Spinal cord (tissue), 10 donors: ENCODE results near the gene TENM3. TPM values are rescaled to one million over a fixed set of nuclear protein-coding genes. Genes with fewer than 3 reads are reported as not detected.

Source experiments
- DNase-seq, 6 donors: peaks; one replicate each; pipeline versions ENCODE4 v3.0.0 to v3.0.0-alpha.2; 2013 to 2015; ENCODE audit warnings: low spot score in 6 of 6, low read depth in 4 of 6
- H3K27ac ChIP-seq: one replicate; pipeline ENCODE4 v1.5.1; 2013; ENCODE audit warnings: low read depth, low read length, control low read depth
- H3K27me3 ChIP-seq: one replicate; pipeline ENCODE4 v1.6.1; 2013; ENCODE audit warnings: low read length; ENCODE audit not compliant: control insufficient read depth, insufficient read depth
- H3K36me3 ChIP-seq: one replicate; pipeline ENCODE4 v1.6.1; 2013; ENCODE audit warnings: low read length; ENCODE audit not compliant: control insufficient read depth, insufficient read depth
- H3K4me1 ChIP-seq: one replicate; pipeline ENCODE4 v1.6.1; 2013; ENCODE audit warnings: low read length; ENCODE audit not compliant: control insufficient read depth, insufficient read depth
- H3K4me3 ChIP-seq: one replicate; pipeline ENCODE4 v1.5.1; 2013; ENCODE audit warnings: low read depth, low read length, control low read depth
- H3K9me3 ChIP-seq: one replicate; pipeline ENCODE4 v1.6.1; 2013; ENCODE audit warnings: low read length; ENCODE audit not compliant: control insufficient read depth, insufficient read depth
- WGBS: methylation state at CpG from one replicate; pipeline ENCODE4 v1.1.5; 2013; ENCODE audit warnings: missing lambda C conversion rate; ENCODE audit not compliant: insufficient coverage; 5-methylcytosine and 5-hydroxymethylcytosine counted together
- polyA plus RNA-seq, 2 donors: library from polyadenylated mRNA; unstranded; fragments of 120-200 nt; gene quantifications; one replicate each; pipeline ENCODE4 v1.2.1, GENCODE V29; 2013; ENCODE audit not compliant: insufficient read length in 2 of 2
- total RNA-seq, 2 donors: library from RNA; depleted of rRNA in 1 of 2; stranded (reverse); fragments of 120-200 nt in 1 of 2; fragments of >200 nt in 1 of 2; gene quantifications; one replicate each; pipeline versions ENCODE4 v1.2.3 to v1.2.4, GENCODE V29; 2013 to 2014
- donor health status: healthy.

The TENM3 gene
- total and polyA plus RNA-seq, 4 donors = 25.8 to 57.5 (median 38.7) TPM

GRCh38 chr4:182413550-182413949 lies 170.3 kb downstream of the TENM3 start:
- DNase-seq = no peak
- Histone ChIP-seq H3K4me1 (no peaks in the 10 kb centered on the region), H3K27me3 (no peaks in the 10 kb centered on the region), H3K4me3 (no peak overlapping the region), H3K9me3 (no peaks in the 10 kb centered on the region), H3K27ac (no peak overlapping the region), H3K36me3 (no peaks in the 10 kb centered on the region)
- no CpG with 5 or more reads among the region's 1 CpG for whole genome bisulfite sequencing

- 64% methylated on average over 1 of the region's 2 CpGs for WGBS
- Histone ChIP-seq H3K4me1 (no peaks in the 10 kb centered on the region), H3K4me3 (no peak overlapping the region), H3K9me3 (no peaks in the 10 kb centered on the region), H3K27me3 (no peaks in the 10 kb centered on the region), H3K36me3 (no peaks in the 10 kb centered on the region), H3K27ac (no peak overlapping the region)
- peak in 1 of 6 donors; percentile 56 for DNase-seq
Measured at GRCh38 chr4:182415116-182415515, 171.9 kb downstream of the TENM3 start.

GRCh38 chr4:182416067-182416466 lies 172.9 kb downstream of the TENM3 start:
- no peaks in the 10 kb centered on the region for H3K9me3 ChIP-seq
- H3K36me3 ChIP-seq = no peaks in the 10 kb centered on the region
- no CpG with 5 or more reads among the region's 1 CpG for WGBS
- no peaks in the 10 kb centered on the region for H3K4me1 ChIP-seq
- H3K27me3 ChIP-seq = no peaks in the 10 kb centered on the region
- H3K4me3 ChIP-seq = no peak overlapping the region
- no peak for DNase-seq
- H3K27ac ChIP-seq = no peak overlapping the region

GRCh38 chr4:182418054-182418734 lies 175.0 kb downstream of the TENM3 start:
- H3K27me3 ChIP-seq = no peaks in the 10 kb centered on the region
- no peak overlapping the region for H3K4me3 ChIP-seq
- no peak overlapping the region for H3K27ac ChIP-seq
- no peak for DNase-seq
- no peaks in the 10 kb centered on the region for H3K9me3 ChIP-seq
- H3K36me3 ChIP-seq = no peaks in the 10 kb centered on the region
- WGBS = 92% methylated on average over 6 of the region's 9 CpGs
- no peaks in the 10 kb centered on the region for H3K4me1 ChIP-seq

GRCh38 chr4:182420189-182420588 lies 177.0 kb downstream of the TENM3 start:
- no peaks in the 10 kb centered on the region for H3K27me3 ChIP-seq
- no peak overlapping the region for H3K4me3 ChIP-seq
- H3K27ac ChIP-seq = no peak overlapping the region
- H3K36me3 ChIP-seq = no peaks in the 10 kb centered on the region
- H3K4me1 ChIP-seq = no peaks in the 10 kb centered on the region
- H3K9me3 ChIP-seq = no peaks in the 10 kb centered on the region
- no CpG with 5 or more reads among the region's 7 CpGs for WGBS
- DNase-seq = no peak

- no peaks in the 10 kb centered on the region for H3K36me3 ChIP-seq
- H3K4me1 ChIP-seq = no peaks in the 10 kb centered on the region
- H3K27me3 ChIP-seq = no peaks in the 10 kb centered on the region
- H3K27ac ChIP-seq = no peak overlapping the region
- 100% methylated on average over 2 of the region's 5 CpGs for WGBS
- H3K4me3 ChIP-seq = no peak overlapping the region
- no peak for DNase-seq
- H3K9me3 ChIP-seq = no peaks in the 10 kb centered on the region
Measured at GRCh38 chr4:182421753-182422152, 178.6 kb downstream of the TENM3 start.

GRCh38 chr4:182425302-182425701 lies 182.1 kb downstream of the TENM3 start:
- Histone ChIP-seq H3K36me3 (no peaks in the 10 kb centered on the region), H3K4me1 (no peaks in the 10 kb centered on the region), H3K9me3 (no peaks in the 10 kb centered on the region), H3K4me3 (no peak overlapping the region), H3K27ac (no peak overlapping the region), H3K27me3 (no peaks in the 10 kb centered on the region)
- 83% methylated on average over 1 of the region's 2 CpGs for WGBS
- DNase-seq = no peak

- no peak overlapping the region for H3K27ac ChIP-seq
Measured at GRCh38 chr4:182426901-182427300, 183.7 kb downstream of the TENM3 start.

GRCh38 chr4:182427554-182427953 lies 184.4 kb downstream of the TENM3 start:
- Histone ChIP-seq H3K4me1 (no peaks in the 10 kb centered on the region), H3K27me3 (no peaks in the 10 kb centered on the region), H3K9me3 (no peaks in the 10 kb centered on the region), H3K4me3 (no peak overlapping the region), H3K36me3 (no peaks in the 10 kb centered on the region), H3K27ac (no peak overlapping the region)
- no CpG with 5 or more reads among the region's 2 CpGs for WGBS
- DNase-seq = peak in 1 of 6 donors; percentile 78

More at GRCh38 chr4:182426901-182427300, 183.7 kb downstream of the TENM3 start:
- no CpG with 5 or more reads among the region's 1 CpG for WGBS
- Histone ChIP-seq H3K36me3 (no peaks in the 10 kb centered on the region), H3K4me3 (no peak overlapping the region), H3K27me3 (no peaks in the 10 kb centered on the region), H3K4me1 (no peaks in the 10 kb centered on the region), H3K9me3 (no peaks in the 10 kb centered on the region)
- no peak for DNase-seq

- H3K27me3 ChIP-seq = no peaks in the 10 kb centered on the region
- no peak overlapping the region for H3K27ac ChIP-seq
- no peaks in the 10 kb centered on the region for H3K36me3 ChIP-seq
- H3K4me1 ChIP-seq = no peaks in the 10 kb centered on the region
- H3K9me3 ChIP-seq = no peaks in the 10 kb centered on the region
- 75% methylated on average over 4 of the region's 8 CpGs for WGBS
- no peak for DNase-seq
- no peak overlapping the region for H3K4me3 ChIP-seq
Measured at GRCh38 chr4:182429896-182430295, 186.7 kb downstream of the TENM3 start.
